Hepatocyte (in vitro differentiated cells): Measurements from ENCODE around the gene SLC25A21. TPM values are rescaled to one million over a fixed set of nuclear protein-coding genes. Genes with fewer than 3 reads are reported as not detected.

Experiments
- DNase-seq: peaks from one replicate; pipeline ENCODE4 v3.0.0-alpha.2; 2016; ENCODE audit warnings: low spot score
- H2AFZ ChIP-seq: fragments of 200-600 bp; sonication (generic); 2 replicates; pipeline ENCODE4 v1.6.0; 2016; ENCODE audit warnings: antibody characterized with exemption, mild to moderate bottlenecking
- H3K27ac ChIP-seq: fragments of 200-600 bp; sonication (generic); 2 replicates; pipeline ENCODE4 v1.5.1; 2016; ENCODE audit warnings: mild to moderate bottlenecking
- H3K27me3 ChIP-seq: fragments of 200-600 bp; sonication (generic); 2 replicates; pipeline ENCODE4 v1.6.1; 2016
- H3K36me3 ChIP-seq: fragments of 200-600 bp; sonication (generic); replicated peaks from 2 replicates; pipeline ENCODE4 v1.5.1; 2016; ENCODE audit warnings: low read depth; ENCODE audit not compliant: insufficient read depth
- H3K4me1 ChIP-seq: fragments of 200-600 bp; sonication (generic); 2 replicates; pipeline ENCODE4 v1.5.1; 2016; ENCODE audit warnings: mild to moderate bottlenecking, moderate library complexity; ENCODE audit not compliant: insufficient read depth
- H3K4me2 ChIP-seq: fragments of 200-600 bp; sonication (generic); 2 replicates; pipeline ENCODE4 v1.6.0; 2016
- H3K4me3 ChIP-seq: fragments of 200-600 bp; sonication (generic); 2 replicates; pipeline ENCODE4 v1.5.1; 2016; ENCODE audit warnings: mild to moderate bottlenecking
- H3K79me2 ChIP-seq: fragments of 200-600 bp; sonication (generic); 2 replicates; pipeline ENCODE4 v1.6.0; 2017; ENCODE audit warnings: mild to moderate bottlenecking
- H3K9me2 ChIP-seq: fragments of 200-600 bp; sonication (generic); replicated peaks from 2 replicates; pipeline ENCODE4 v1.6.0; 2017; ENCODE audit warnings: mild to moderate bottlenecking; ENCODE audit not compliant: insufficient read depth
- H3K9me3 ChIP-seq: fragments of 200-600 bp; sonication (generic); 2 replicates; pipeline ENCODE4 v1.5.1; 2016; ENCODE audit warnings: low read depth, mild to moderate bottlenecking
- H4K20me1 ChIP-seq: fragments of 200-600 bp; sonication (generic); 2 replicates; pipeline ENCODE4 v1.6.0; 2016; ENCODE audit warnings: mild to moderate bottlenecking; ENCODE audit not compliant: insufficient read depth, poor library complexity, severe bottlenecking
- EZH2 ChIP-seq: fragments of 200-600 bp; sonication (generic); IDR thresholded peaks from 2 replicates; pipeline ENCODE4 v1.6.1; 2016; ENCODE audit warnings: antibody characterized with exemption, mild to moderate bottlenecking, borderline replicate concordance
- EZH2phosphoT487 ChIP-seq: fragments of 200-600 bp; sonication (generic); IDR thresholded peaks from one replicate; pipeline ENCODE4 v1.6.1; 2018; ENCODE audit warnings: antibody characterized with exemption, mild to moderate bottlenecking, low read depth, moderate library complexity; ENCODE audit not compliant: unreplicated experiment, severe bottlenecking
- WGBS: methylation state at CpG from one replicate; pipeline ENCODE4 v1.1.6; 2016; ENCODE audit warnings: low lambda C conversion rate; ENCODE audit errors: missing lambda C conversion rate; 5-methylcytosine and 5-hydroxymethylcytosine counted together
- polyA plus RNA-seq: library from polyadenylated mRNA; unstranded; fragments of >200 nt; fragmentation: Nextera tagmentation; extraction: Ambion mirVana; gene quantifications from 2 replicates; pipeline ENCODE4 v1.2.1, GENCODE V29; 2016
- total RNA-seq: library from RNA; depleted of rRNA; stranded (reverse); fragments of >200 nt; gene quantifications from 2 replicates; pipeline ENCODE4 v1.2.3, GENCODE V29; 2014
- TF ChIP-seq, protein P1 (sequence below): fragments of 200-600 bp; sonication (generic); IDR thresholded peaks from 2 replicates; pipeline ENCODE4 v1.5.1; 2016; ENCODE audit warnings: antibody characterized with exemption, mild to moderate bottlenecking; ENCODE audit not compliant: poor library complexity

SLC25A21 gene
- total and polyA plus RNA-seq, 2 experiments from 2014 or later, result 1.4 to 1.6 TPM

- H4K20me1 ChIP-seq, result no peaks in the 10 kb centered on the region
Measured at GRCh38 chr14:36748610-36749213, 423.7 kb downstream of the SLC25A21 start.

DNA sequence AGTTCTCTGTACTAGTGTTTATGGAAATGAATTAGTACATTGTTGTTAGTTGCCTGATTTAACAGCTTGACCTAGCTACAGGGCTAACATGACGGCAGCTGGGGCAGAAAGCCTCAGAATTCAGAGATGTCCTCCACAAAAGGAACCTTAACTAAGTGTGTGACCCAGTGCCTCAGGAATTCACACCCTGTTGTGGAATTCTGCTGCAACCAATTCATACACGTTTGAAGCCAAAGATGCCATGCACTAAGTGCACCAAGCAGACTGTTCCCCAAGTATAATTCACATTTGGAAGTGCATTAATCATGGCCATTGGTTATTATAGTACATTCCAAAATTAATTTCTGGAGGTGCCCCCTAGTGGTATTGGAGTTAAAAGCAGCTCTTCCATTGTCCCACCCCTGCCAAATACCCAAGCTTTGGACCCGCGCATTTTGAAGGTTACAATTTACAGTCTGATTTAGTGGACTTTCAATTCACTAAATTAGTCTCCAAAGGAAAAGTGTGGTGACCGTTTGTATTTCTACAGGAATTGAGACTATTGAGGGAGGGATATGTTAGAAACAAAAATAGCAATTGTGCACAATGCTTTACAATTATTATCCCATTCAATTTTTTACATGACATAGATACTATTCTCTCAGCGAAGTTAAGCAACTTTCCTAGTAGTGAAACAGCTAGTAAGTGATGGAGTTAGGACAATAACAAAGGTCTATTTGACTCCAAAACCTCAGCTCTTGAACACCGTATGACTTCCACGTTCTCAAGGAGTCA lies 424.8 kb downstream of the SLC25A21 start:
- H3K4me1 ChIP-seq, result no peaks in the 10 kb centered on the region
- no peak overlapping the region for H3K4me3 ChIP-seq
- H3K36me3 ChIP-seq, result no peaks in the 10 kb centered on the region
- H4K20me1 ChIP-seq, result no peaks in the 10 kb centered on the region
- H3K79me2 ChIP-seq, result no peaks in the 10 kb centered on the region
- H3K9me3 ChIP-seq, result peaks cover 5% of the 10 kb centered on the region
- no peak for DNase-seq
- H3K27ac ChIP-seq, result no peak overlapping the region
- TF ChIP-seq EZH2phosphoT487 (no peak), EZH2 (no peak)
- TF ChIP-seq, protein P1, sequence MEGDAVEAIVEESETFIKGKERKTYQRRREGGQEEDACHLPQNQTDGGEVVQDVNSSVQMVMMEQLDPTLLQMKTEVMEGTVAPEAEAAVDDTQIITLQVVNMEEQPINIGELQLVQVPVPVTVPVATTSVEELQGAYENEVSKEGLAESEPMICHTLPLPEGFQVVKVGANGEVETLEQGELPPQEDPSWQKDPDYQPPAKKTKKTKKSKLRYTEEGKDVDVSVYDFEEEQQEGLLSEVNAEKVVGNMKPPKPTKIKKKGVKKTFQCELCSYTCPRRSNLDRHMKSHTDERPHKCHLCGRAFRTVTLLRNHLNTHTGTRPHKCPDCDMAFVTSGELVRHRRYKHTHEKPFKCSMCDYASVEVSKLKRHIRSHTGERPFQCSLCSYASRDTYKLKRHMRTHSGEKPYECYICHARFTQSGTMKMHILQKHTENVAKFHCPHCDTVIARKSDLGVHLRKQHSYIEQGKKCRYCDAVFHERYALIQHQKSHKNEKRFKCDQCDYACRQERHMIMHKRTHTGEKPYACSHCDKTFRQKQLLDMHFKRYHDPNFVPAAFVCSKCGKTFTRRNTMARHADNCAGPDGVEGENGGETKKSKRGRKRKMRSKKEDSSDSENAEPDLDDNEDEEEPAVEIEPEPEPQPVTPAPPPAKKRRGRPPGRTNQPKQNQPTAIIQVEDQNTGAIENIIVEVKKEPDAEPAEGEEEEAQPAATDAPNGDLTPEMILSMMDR, result peak; percentile 31
- WGBS, result 55% methylated on average over 8 of the region's 8 CpGs
- H3K4me2 ChIP-seq, result no peak overlapping the region
- no peaks in the 10 kb centered on the region for H3K9me2 ChIP-seq
- no peak overlapping the region for H2AFZ ChIP-seq
- H3K27me3 ChIP-seq, result no peaks in the 10 kb centered on the region

More at GRCh38 chr14:36748610-36749213, 423.7 kb downstream of the SLC25A21 start:
- no peak overlapping the region for H3K4me2 ChIP-seq
- no peak for DNase-seq
- H3K27ac ChIP-seq, result no peak overlapping the region
- no peaks in the 10 kb centered on the region for H3K79me2 ChIP-seq
- no peak overlapping the region for H2AFZ ChIP-seq
- H3K9me3 ChIP-seq, result peaks cover 5% of the 10 kb centered on the region
- TF ChIP-seq, protein P1, result no peak
- no peak for TF ChIP-seq EZH2
- no peak for TF ChIP-seq EZH2phosphoT487
- H3K4me1 ChIP-seq, result no peaks in the 10 kb centered on the region
- WGBS, result 57% methylated on average over 3 of the region's 3 CpGs
- no peak overlapping the region for H3K4me3 ChIP-seq
- H3K27me3 ChIP-seq, result no peaks in the 10 kb centered on the region
- no peaks in the 10 kb centered on the region for H3K9me2 ChIP-seq
- H3K36me3 ChIP-seq, result no peaks in the 10 kb centered on the region

DNA sequence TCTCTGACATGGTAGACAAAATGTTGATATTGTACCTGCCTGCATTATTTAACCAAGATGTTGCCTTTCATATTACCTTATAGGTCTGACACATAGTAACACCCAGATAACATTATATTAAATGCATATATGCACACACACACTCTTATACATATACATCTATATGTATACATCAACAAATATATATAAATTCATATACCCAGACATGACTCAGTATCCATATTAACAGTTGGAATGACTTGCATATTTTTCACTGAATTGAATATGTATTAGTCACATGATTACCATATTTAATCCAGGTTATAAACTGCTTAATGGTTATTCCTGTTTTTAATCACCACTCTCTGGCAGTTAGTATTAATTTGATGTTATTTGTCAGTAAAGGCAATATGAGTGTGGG lies 425.5 kb downstream of the SLC25A21 start:
- H2AFZ ChIP-seq, result no peak overlapping the region
- no peak overlapping the region for H3K4me3 ChIP-seq
- H3K79me2 ChIP-seq, result no peaks in the 10 kb centered on the region
- H3K27me3 ChIP-seq, result no peaks in the 10 kb centered on the region
- TF ChIP-seq, protein P1, result no peak
- TF ChIP-seq EZH2, result no peak
- TF ChIP-seq EZH2phosphoT487, result no peak
- no peak for DNase-seq
- no peaks in the 10 kb centered on the region for H3K36me3 ChIP-seq
- H3K9me2 ChIP-seq, result no peaks in the 10 kb centered on the region
- H3K4me1 ChIP-seq, result no peaks in the 10 kb centered on the region
- no peaks in the 10 kb centered on the region for H4K20me1 ChIP-seq
- no peak overlapping the region for H3K27ac ChIP-seq
- no peak overlapping the region for H3K4me2 ChIP-seq
- peaks cover 5% of the 10 kb centered on the region for H3K9me3 ChIP-seq
